Omental fat pad (tissue), 4 donors: Measurements from ENCODE around the gene MFSD2B. TPM values are rescaled to one million over a fixed set of nuclear protein-coding genes. Genes with fewer than 3 reads are reported as not detected.

Source experiments
- ATAC-seq: fragments of 150-250 bp; one replicate; pipeline ENCODE4 v1.9.1; 2016; ENCODE audit warnings: mild to moderate bottlenecking, moderate library complexity; ENCODE audit not compliant: low FRiP score
- DNase-seq: peaks from one replicate; pipeline ENCODE4 v3.0.0-alpha.2; 2019; ENCODE audit warnings: low spot score
- total RNA-seq, 4 donors: library from RNA; depleted of rRNA; stranded (reverse); fragments of >200 nt; gene quantifications; one replicate each; pipeline ENCODE4 v1.1.0, GENCODE V29; 2016
- TF ChIP-seq, protein P1 (sequence below), 3 donors: fragments of 450-650 bp; IDR thresholded peaks; one replicate each; pipeline ENCODE4 v1.5.1; 2016 to 2017; ENCODE audit warnings: antibody characterized with exemption in 3 of 3, mild to moderate bottlenecking in 3 of 3, moderate library complexity in 2 of 3

MFSD2B gene
- total RNA-seq, 4 donors from 2014 or later = not detected

DNA sequence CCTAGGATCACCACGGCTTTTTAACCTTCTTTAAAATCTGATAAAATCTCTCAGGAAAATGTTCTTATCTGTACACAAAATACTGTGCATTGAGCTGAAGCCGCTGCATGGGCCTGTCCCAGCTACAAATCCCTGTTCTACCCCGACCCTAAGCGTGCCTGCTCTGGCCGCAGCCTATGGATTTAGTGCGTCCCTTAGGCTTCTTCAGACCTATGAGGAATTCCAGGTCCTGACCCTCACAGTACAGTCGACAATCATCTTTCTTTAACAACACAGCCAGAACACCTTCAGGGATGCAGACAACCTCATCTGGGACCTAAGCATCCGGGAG, 37.8 kb downstream of the MFSD2B start:
- DNase-seq = no peak
- no peak for ATAC-seq
- TF ChIP-seq, protein P1, sequence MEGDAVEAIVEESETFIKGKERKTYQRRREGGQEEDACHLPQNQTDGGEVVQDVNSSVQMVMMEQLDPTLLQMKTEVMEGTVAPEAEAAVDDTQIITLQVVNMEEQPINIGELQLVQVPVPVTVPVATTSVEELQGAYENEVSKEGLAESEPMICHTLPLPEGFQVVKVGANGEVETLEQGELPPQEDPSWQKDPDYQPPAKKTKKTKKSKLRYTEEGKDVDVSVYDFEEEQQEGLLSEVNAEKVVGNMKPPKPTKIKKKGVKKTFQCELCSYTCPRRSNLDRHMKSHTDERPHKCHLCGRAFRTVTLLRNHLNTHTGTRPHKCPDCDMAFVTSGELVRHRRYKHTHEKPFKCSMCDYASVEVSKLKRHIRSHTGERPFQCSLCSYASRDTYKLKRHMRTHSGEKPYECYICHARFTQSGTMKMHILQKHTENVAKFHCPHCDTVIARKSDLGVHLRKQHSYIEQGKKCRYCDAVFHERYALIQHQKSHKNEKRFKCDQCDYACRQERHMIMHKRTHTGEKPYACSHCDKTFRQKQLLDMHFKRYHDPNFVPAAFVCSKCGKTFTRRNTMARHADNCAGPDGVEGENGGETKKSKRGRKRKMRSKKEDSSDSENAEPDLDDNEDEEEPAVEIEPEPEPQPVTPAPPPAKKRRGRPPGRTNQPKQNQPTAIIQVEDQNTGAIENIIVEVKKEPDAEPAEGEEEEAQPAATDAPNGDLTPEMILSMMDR (IDR thresholded peaks at IDR 0.05) = no peak

DNA sequence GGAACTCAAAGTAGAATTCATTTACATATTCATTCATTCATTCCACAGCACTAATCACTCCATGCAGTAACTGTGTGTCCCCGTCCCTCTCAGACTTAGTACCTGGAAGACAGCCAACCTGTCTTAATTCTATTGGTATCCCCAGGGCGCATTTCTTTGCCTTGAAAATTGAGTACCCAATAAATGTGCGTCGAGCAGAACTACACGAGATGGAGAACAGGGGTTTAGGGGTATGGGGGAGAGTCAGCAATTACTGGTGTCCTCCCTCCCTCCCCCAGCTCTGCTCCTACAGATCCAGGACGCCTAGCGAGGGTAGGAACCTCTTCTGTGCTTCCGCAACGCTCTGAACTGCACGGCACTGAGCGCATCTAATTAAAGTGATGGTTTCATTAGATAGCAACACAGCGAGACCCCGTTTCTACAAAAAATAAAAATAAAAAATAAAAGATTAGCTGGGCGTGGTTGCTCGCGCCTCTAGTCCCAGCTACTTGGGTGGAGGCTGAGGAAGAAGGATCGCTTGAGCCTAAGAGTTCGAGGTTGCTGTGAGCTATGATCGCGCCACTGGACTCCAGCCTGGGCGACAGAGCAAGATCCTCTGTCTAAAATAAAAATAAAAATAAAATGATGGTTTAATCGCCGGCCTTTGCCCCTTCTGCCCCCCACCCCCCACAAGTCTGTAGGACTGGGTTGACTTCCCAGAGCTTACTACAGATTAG, 39.0 kb downstream of the MFSD2B start:
- ATAC-seq (no peak), DNase-seq (no peak)
- TF ChIP-seq, protein P1 (IDR thresholded peaks at IDR 0.05) = no peak

- DNase-seq (no peak), ATAC-seq (peak; percentile 66)
- TF ChIP-seq, protein P1 (IDR thresholded peaks at IDR 0.05) = no peak
Measured at GRCh38 chr2:24049485-24050021, 39.7 kb downstream of the MFSD2B start, which contains the start of gene FKBP1B. FKBP1B (plus strand) TSS chr2:24049741; CDS start chr2:24049850, 109 bp downstream.

DNA sequence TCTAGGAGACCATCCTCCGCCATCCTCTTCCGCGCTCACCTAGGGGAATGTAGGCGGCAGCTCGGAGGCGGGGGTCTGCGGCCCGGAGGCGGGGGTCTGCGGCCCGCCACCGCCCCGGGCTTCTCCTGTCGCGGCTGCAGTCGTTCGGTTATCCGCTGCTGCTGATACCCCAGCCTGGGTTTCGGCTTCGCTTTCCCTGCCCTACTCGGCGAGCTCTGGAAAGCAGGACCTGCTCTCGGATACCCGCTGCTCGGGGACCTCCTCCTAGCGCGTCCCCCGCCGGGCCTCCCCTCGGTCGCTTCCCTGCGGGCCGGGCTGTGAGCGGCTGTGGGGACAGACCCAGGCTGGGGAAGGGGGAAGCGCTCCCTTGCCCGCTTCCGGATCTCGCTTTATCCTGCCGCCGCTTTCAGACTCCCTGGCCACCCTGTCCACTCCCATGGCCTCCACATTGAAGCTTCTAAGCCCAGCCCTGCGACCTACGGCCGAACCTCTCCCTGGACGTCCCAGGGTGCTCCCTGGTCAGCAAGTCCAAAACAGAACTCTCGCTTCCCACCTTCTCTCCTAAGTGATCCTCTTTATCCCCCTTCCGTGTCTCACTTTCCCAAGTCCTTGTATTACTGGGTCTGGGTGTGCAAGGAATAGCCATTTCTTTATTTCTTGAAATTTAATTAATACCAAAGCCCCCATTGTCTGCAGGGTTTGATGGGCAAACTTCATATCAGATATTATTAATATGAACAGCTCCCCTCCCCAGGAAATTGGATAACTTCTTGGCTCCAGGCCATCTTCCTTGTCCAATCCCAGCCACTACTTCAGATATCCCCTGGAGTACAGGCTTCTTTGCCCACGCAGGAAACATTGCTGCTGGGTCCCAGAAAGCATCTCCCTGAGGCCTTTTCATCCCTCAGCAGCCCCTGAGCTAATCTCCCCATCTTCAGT, 40.4 kb downstream of the MFSD2B start:
- TF ChIP-seq, protein P1 (IDR thresholded peaks at IDR 0.05) = no peak
- no peak for DNase-seq
- no peak for ATAC-seq

DNA sequence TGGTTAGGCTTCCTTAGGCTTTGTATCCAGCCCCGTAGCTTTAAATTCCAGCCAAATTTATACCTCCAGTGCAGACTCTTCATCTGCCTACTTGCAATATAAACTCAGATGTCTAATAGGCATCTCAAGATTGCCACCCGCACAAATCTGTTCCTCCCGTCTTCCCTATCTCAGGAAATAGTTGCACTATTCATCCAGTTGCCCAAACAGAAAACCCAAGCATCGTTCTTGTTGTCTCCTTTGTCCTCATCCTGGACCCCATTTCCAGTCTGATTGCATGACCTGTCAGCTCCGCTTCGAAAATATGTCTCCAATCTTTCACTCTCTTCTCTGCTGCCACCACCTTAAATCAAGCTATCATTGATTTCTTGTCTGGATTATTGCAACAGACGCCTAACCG, 41.9 kb downstream of the MFSD2B start:
- TF ChIP-seq, protein P1 (IDR thresholded peaks at IDR 0.05) = no peak
- DNase-seq (no peak), ATAC-seq (no peak)

DNA sequence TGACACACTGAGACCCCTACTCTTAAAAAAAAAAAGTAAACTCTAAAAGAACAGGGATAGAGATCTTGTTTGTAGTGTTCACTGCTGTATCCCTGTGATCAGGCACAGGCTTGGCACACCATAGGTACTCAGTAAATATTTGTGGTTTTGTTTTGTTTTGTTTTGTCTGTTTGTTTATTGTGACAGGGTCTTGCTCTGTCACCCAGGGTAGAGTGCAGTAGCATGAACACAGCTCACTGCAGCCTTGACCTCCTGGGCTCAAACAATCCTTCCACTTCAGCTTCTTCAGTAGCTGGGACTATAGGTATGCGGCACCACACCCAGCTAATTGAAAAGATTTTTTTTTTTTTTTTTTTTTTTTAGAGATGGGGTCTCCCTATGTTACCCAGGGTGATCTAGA, 43.1 kb downstream of the MFSD2B start:
- no peak for ATAC-seq
- TF ChIP-seq, protein P1 (IDR thresholded peaks at IDR 0.05) = no peak

More for the DNA sequence above, 43.1 kb downstream of the MFSD2B start:
- no peak for DNase-seq
